Upper lobe of right lung (tissue), 1 donor: ENCODE results near the gene CLDND2. TPM values are rescaled to one million over a fixed set of nuclear protein-coding genes. Genes with fewer than 3 reads are reported as not detected.

Experiments
- ATAC-seq: fragments of 200-7000 bp; cut with Tn5 transposase; one replicate; pipeline ENCODE4 v1.9.1; 2020; ENCODE audit warnings: mild to moderate bottlenecking, moderate library complexity
- DNase-seq: peaks from one replicate; pipeline ENCODE4 v3.0.0-alpha.2; 2020
- H3K27ac ChIP-seq: fragments of 200-600 bp; one replicate; pipeline ENCODE4 v1.8.0; 2022
- H3K27me3 ChIP-seq: fragments of 200-600 bp; one replicate; pipeline ENCODE4 v1.8.0; 2022; ENCODE audit warnings: mild to moderate bottlenecking
- H3K36me3 ChIP-seq: fragments of 200-600 bp; one replicate; pipeline ENCODE4 v1.8.0; 2022
- H3K4me1 ChIP-seq: fragments of 200-600 bp; one replicate; pipeline ENCODE4 v1.8.0; 2022
- H3K4me3 ChIP-seq: fragments of 200-600 bp; one replicate; pipeline ENCODE4 v1.8.0; 2022; ENCODE audit warnings: mild to moderate bottlenecking
- H3K9me3 ChIP-seq: fragments of 200-600 bp; one replicate; pipeline ENCODE4 v1.8.0; 2022
- CTCF ChIP-seq: fragments of 200-600 bp; IDR thresholded peaks from one replicate; pipeline ENCODE4 v1.8.0; 2022; ENCODE audit warnings: antibody characterized with exemption
- intact Hi-C: fragments of 100-400 bp; cut with DNase I; formaldehyde crosslinking; loops from one replicate; pipeline ENCODE4 v1.11.0; 2022
- total RNA-seq: library from RNA; stranded (reverse); fragmentation: NEBNext Ultra II Directional; extraction: Animal tissue kit (Norgen Biotek cat#: 25700); gene quantifications from one replicate; pipeline ENCODE4 v1.2.1, GENCODE V29; 2021
- donor health status: DM: no; HTN: yes; CAD: no; lungs with severe emphysema.

The CLDND2 gene
- total RNA-seq, 1 donor from 2014 or later = 0.64 TPM

DNA sequence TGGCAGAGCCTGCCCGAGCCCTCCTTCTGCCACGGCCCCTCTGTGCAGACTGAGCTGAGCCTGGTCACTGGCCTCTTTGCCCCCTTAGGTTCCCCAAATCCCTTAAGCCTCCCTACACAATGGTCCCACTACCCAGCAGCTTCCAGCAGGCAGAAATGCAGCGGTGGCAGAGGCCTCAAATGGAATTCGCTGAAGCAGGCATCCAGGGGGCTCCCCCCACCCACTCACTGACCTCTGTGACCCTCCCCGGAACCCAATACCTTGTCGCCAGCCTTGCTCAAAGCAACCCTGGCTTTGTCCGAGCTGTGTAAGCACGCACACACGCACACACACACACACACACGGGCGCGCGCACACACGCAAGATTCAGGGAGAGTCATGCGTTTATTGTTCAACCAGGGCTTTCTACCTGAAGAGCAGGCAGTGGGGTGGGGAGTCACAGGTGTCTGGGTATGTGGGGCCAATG lies 19.2 kb upstream of the CLDND2 start, which contains the start of gene LIM2:
Gene LIM2, minus strand, starts transcription at position 51 of the 466 bp plus-strand sequence. CDS start 531 bp downstream, outside the sequence.
- DNase-seq (no peak), ATAC-seq (no peak)
- Histone ChIP-seq H3K4me1 (no peaks in the 10 kb centered on the region), H3K9me3 (no peaks in the 10 kb centered on the region), H3K4me3 (no peak within 1 kb of the TSS), H3K27ac (no peak within 1 kb of the TSS), H3K27me3 (no peaks in the 10 kb centered on the region), H3K36me3 (no peaks in the 10 kb centered on the region)
- no peak for TF ChIP-seq CTCF
- intact Hi-C loops = no loop called here

DNA sequence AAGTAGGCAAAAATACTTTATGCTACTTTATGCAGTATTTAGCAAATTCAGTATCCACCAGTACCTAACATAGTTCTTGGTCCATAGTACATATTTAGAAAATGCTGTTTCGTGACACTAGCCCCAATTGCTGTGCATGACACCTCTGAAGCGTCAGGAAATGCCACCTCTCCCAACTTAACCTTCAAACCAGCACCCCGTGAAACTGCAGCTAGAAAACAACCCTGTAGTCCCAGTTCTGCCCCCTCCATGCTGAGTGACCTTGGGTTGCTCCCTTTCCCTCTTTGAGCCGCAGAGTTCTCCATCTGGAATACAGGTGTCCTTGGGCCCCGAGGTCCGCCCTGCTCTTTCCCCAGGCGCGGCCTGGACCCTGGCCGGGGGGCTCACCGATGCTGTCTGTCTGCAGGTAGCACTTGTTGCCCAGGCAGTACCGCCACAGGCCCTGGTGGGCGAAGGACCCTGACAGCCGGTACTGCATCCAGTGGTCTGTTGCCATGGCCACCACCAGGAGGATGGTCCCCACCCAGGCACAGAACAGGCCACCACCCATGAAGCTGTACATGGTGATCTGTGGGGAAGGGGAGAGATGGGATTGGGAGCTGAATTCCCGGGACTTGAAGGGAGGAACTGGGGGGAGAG lies 18.2 kb upstream of the CLDND2 start:
- no peak for ATAC-seq
- TF ChIP-seq CTCF = no peak
- no peak overlapping the region for H3K4me3 ChIP-seq
- no peaks in the 10 kb centered on the region for H3K27me3 ChIP-seq
- H3K27ac ChIP-seq = no peak overlapping the region
- intact Hi-C loops = no loop called here
- H3K4me1 ChIP-seq = no peaks in the 10 kb centered on the region
- no peak for DNase-seq
- H3K9me3 ChIP-seq = no peaks in the 10 kb centered on the region
- H3K36me3 ChIP-seq = no peaks in the 10 kb centered on the region

DNA sequence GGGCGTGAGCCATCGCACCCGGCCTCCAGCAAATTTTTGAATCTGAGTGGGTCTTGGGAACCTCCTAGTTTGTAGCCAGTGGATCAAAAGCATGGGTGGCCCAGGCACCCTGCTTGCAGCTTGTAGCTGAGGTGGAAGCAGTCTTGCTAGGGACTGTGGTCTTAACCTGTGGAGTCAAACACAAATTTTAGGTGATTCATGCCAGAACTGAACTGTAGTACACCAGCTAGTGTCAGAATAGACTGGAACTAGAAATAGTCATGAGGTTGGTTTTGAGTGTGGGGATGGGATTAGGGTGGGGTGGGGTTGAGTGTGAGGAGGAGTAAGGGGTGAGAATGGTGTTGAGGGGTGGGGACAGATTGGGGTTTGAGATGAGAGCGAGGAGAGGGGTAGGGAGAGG lies 13.2 kb upstream of the CLDND2 start:
- Histone ChIP-seq H3K27me3 (no peaks in the 10 kb centered on the region), H3K27ac (no peak overlapping the region), H3K4me1 (no peaks in the 10 kb centered on the region), H3K4me3 (no peak overlapping the region), H3K36me3 (no peaks in the 10 kb centered on the region), H3K9me3 (no peaks in the 10 kb centered on the region)
- DNase-seq (no peak), ATAC-seq (no peak)
- intact Hi-C loops = no loop called here
- no peak for TF ChIP-seq CTCF

DNA sequence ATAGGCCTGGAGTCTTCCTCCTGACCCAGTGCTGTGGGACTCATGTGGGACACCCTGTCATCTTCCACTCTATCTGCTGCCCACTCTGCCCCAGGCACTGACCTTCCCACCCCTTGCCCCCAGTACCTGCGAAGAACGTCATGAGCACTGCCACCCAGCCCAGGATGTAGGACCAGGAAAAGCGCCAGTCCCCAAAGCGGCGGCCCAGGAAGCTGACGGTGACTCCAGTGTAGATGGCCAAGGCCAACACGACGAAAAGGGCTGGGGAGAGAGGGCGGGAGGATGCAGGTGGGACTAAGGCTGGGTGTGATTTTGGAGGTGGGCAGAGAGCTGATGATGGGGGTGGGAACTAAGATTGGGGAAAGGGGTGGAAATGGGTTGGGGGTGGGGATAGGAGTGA lies 11.6 kb upstream of the CLDND2 start:
- Histone ChIP-seq H3K9me3 (no peaks in the 10 kb centered on the region), H3K27ac (no peak overlapping the region), H3K27me3 (no peaks in the 10 kb centered on the region), H3K4me1 (no peaks in the 10 kb centered on the region), H3K36me3 (no peaks in the 10 kb centered on the region), H3K4me3 (no peak overlapping the region)
- no peak for TF ChIP-seq CTCF
- intact Hi-C loops = no loop called here
- DNase-seq = no peak
- no peak for ATAC-seq

DNA sequence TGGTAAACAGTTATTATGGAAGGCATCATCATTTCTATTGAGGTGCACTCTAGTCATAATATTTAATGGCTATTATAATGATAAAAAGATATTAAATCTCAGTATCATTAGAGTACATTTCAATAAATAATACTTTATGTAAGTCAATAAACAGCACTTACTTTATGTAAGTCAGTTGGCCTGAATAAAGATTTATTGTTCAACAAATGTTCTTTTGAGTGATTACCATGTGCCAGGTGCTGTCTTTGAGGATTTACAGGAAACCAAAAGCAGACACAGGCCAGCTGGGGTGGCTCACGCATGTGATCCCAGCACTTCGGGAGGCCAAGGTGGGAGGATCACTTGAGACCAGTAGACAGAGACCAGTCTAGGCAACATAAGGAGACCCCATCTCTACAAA lies 8.6 kb upstream of the CLDND2 start:
- Histone ChIP-seq H3K4me1 (no peaks in the 10 kb centered on the region), H3K27ac (no peak overlapping the region), H3K27me3 (no peaks in the 10 kb centered on the region), H3K9me3 (no peaks in the 10 kb centered on the region), H3K4me3 (no peak overlapping the region), H3K36me3 (no peaks in the 10 kb centered on the region)
- DNase-seq = no peak
- TF ChIP-seq CTCF = no peak
- intact Hi-C loops = no loop called here
- no peak for ATAC-seq
